Fibroblast of gingiva (primary cell): ENCODE results near the gene APOL4.
"Not testable (repeated sequence)": the region's sequence is repeated elsewhere in the genome, so short reads cannot be mapped to it uniquely, and the experiment has no call there.

Source experiments
- DNase-seq: peaks from one replicate; pipeline ENCODE4 v3.0.0-alpha.2; 2011; ENCODE audit warnings: low read depth

Gene APOL4

DNA sequence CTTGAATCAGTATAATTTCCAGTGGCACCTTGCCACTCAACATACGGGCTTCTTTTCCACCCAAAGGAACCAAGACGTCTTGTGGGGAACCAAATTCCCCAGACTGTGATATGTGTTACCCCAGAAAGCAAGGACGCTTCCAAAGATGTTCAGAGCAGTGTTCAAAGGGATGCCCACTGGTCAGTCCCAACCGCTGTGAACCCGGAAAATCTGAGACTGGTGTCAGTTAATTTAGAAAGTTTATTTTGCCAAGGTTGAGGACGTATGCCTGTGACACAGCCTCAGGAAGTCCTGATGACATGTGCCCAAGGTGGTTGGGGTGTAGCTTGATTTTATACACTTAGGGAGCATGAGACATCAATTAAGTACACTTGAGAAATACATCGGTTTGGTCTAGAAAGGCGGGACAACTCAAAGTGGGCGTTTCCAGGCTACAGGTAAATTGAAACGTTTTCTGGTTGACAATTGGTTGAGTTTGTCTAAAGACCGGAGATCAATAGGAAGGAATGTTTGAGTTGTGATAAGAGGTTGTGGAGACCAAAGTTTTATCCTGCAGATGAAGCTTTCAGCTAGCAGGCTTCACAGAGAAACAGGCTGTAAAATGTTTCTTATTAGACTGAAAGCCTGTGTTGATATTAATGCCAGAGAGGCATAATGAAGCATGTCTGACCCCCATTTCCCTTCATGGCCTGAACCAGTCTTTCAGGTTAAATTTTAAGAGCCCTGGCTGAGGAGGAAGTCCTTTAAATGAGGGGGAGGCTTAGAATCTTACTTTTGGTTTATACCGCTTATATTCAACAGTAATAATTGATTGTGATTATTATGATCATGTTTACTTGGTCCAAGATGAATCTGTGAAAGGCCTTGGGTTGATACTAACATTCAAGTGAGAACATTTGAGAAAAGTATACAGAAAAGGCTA is 47.8 kb downstream of the APOL4 start:
- DNase-seq, result no peak

DNA sequence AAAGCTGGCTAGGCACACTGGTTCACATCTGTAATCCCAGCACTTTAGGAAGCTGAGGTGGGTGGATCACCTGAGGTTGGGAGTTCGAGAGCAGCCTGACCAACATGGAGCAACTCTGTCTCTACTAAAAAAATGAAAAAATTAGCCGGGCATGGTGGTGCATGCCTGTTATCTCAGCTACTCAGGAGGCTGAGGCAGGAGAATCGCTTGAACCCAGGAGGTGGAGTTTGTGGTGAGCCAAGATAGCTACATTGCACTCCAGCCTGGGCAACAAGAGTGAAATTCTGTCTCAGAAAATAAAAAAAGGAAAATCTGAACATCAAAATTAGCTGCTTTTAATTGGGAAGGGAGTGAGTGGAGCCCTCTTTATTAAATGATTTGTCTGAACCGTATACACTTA is 48.8 kb downstream of the APOL4 start:
- not testable (repeated sequence) for DNase-seq

DNA sequence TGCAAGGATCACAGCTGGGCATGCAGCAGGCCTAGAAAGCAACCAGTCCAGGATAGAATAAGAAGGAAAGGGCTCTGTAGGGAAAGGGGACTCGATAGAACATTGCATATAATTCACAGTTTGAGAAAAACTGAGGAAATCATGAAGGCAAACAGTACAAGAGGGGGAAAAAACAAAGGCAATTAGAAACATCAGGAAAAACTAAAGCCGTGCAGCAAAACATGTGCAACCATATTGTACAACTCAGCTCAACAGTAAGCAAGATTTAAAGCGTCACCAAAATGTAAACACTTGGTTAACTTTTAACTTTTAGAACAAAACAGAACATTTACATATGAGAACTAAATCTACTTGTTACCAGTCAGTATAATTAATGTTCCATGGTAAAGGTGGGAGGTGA is 49.5 kb downstream of the APOL4 start:
- DNase-seq, result no peak

GRCh38 chr22:36151006-36151595 is 50.5 kb downstream of the APOL4 start:
- DNase-seq, result peak; percentile 90

DNA sequence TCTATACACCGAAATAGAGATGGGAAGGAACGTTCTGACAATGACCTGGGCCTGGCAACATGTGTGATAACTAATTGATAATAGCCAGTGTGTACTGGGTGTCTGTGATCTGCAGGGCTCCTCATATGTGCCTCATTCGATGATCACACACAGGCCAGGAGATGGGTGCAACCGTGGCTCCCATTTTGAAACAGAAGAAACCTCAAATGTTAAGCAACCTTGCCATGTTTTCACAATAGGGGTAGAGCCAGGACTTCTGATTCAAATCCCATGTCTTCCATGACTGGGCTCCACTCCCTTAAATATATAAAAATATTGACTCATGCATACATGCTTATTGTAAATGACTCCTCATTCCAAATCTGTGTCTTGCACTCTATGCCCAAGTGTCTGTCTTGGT is 52.2 kb downstream of the APOL4 start:
- DNase-seq, result peak; percentile 89

DNA sequence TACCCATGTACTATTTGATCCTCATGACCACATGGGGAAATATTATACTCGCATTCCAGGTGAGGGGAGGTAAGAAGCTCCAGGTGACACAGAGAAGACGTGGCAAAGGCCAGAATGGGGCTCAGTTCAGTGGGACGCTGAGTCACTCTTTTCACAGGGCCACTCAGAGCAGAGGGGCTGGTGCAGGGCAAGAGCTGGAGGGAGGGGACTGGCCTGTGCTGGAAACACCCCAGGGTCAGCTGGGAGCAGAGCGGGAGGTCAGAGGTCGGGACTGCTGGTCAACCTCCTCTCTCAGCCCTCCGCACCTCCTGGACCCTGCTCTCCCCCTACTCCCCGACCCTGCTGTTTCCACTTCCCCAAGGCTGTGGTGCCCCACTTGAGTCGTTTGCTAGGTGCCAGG is 53.2 kb downstream of the APOL4 start:
- no peak for DNase-seq

- no peak for DNase-seq
Observed at GRCh38 chr22:36147196-36147791, 54.3 kb downstream of the APOL4 start.

GRCh38 chr22:36145881-36146280 is 55.7 kb downstream of the APOL4 start:
- DNase-seq, result peak; percentile 46

- DNase-seq, result peak; percentile 79
Observed at GRCh38 chr22:36144886-36145541, 56.6 kb downstream of the APOL4 start.

GRCh38 chr22:36143956-36144355 is 57.7 kb downstream of the APOL4 start:
- DNase-seq, result no peak

DNA sequence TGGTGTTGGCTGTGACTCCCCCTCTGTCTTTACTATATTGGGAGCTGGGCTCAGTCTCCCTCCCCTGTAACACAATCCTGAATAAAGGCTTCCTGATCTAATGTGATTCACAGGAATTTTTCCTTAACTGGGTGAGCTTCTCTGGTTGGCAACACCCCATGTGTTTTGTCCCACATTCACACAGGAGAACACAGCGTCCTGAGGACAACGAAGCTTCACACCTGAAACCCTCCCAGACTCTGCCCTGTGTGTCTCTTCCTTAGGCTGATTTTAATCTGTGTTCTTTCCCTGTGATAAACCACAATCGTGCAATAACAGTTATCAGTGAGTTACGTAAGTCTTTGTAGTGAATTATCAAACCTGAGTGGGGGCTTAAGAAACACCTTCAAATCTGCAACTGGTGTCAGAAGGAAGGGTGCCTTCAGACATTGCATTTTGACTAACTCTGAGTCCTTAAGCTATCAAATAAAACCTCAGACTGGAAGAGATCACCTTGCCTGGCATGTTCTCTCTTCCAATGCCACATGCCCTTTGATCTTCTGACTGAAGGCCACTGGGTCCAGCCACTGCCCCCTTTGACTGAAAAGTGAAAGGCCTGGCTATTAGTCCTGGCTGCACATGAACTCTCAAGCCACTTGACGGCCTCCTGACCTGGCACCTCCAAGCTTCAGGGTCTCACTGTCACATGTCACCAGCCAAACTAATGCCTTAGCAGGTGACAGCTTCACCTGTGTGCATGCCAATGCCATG is 58.4 kb downstream of the APOL4 start:
- DNase-seq, result no peak

DNA sequence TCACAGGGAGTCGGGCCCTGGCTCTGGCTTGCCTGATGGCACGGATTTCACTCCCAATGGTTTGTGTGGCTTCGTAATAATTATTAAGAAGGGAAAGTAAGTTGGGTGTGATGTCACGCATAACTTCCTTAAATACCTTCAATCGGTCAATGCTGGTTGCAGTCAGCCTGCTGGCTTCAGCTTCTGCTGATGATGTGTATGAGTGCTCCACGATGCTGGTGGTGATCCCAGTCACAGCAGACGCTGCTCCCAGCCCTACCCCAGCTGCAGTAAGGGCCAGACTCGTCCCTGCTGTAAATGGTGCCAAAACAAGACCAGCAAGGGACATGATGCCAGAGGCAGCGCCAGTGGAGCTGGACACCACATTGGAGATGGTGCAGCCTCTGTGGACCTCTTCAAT is 60.1 kb downstream of the APOL4 start:
- DNase-seq, result no peak
